ENCODE data around the gene USP31. TPM values are rescaled to one million over a fixed set of nuclear protein-coding genes. Genes with fewer than 3 reads are reported as not detected.

Gene USP31
- total RNA-seq, 1 experiment from 2014 or later = 16.1 TPM

DNA sequence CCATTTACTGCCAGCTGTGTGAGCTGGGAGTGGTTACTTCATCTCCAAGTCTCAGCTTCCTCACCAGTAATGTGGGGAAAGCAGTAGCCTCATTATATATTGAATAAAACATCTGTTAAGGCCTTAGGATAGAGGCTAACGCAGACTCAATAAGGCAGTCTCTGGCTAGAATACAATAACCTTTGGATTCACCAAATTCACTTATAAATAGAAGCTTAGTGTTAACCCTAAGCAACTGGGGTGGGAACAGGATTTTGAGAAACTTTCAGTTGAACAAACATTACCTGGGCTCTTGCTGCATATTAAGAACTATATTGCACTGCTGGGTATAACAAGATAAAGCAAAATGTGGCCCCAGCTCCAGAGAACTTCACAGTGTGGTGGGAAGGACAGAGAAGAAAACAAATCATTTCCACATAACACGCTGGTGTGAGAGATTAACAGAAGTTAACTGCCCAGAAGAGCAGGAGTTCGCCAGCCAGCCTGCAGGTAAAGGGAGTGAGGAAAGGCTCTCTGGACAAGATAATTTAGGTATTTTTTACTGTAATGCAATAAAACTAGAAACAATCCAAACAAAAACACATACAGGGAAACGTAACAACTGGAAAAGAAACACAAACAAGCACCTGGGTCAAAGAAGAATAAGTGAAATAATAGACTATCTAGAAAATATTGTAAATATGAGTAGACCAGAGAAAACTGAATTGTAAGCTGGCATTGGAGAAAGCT, 57.0 kb downstream of the USP31 start:
- Histone ChIP-seq H3K18ac (ENCODE audit: insufficient read length, low read depth, low read length) (no peak overlapping the region), H3K56ac (ENCODE audit: insufficient read length, low read depth, low read length) (no peak overlapping the region), H2BK12ac (ENCODE audit: insufficient read length, low read depth, low read length) (no peak overlapping the region), H3K79me2 (ENCODE audit: insufficient read depth, low read length) (no peaks in the 10 kb centered on the region), H3K79me1 (ENCODE audit: insufficient read depth, low read depth, low read length, poor library complexity, severe bottlenecking) (no peaks in the 10 kb centered on the region), H3K4me1 (ENCODE audit: insufficient read depth, low read length) (no peaks in the 10 kb centered on the region), H2BK120ac (ENCODE audit: low read depth, low read length, poor library complexity, severe bottlenecking) (no peak overlapping the region), H3K14ac (ENCODE audit: insufficient read depth, low read length) (no peak overlapping the region), H2BK15ac (ENCODE audit: low read depth, low read length) (no peak overlapping the region), H3K9ac (ENCODE audit: extremely low read depth, insufficient read length, low read length) (no peak overlapping the region), H2AK5ac (ENCODE audit: insufficient read length, low read length) (no peak overlapping the region), H4K8ac (replicated peaks; ENCODE audit: insufficient read length, low read depth, low read length) (no peak overlapping the region), H2AFZ (ENCODE audit: low read length) (no peak overlapping the region), H3K4ac (ENCODE audit: low read depth, low read length) (no peak overlapping the region), H2BK20ac (ENCODE audit: low read depth, low read length, poor library complexity, severe bottlenecking) (no peak overlapping the region), H4K91ac (ENCODE audit: insufficient read length, low read depth, low read length) (no peak overlapping the region), H3K27me3 (ENCODE audit: insufficient read depth, low read length) (no peaks in the 10 kb centered on the region), H3T11ph (ENCODE audit: low read length) (no peak overlapping the region), H3K4me2 (ENCODE audit: insufficient read depth, insufficient read length, low read length) (no peak overlapping the region), H3K9me3 (ENCODE audit: control insufficient read depth, low read depth, low read length) (no peaks in the 10 kb centered on the region), H3K27ac (ENCODE audit: insufficient read length, low read depth, low read length) (no peak overlapping the region), H4K5ac (ENCODE audit: insufficient read length, low read depth, low read length) (no peak overlapping the region), H3K23ac (ENCODE audit: insufficient read length, low read depth, low read length) (no peak overlapping the region), H2BK5ac (ENCODE audit: insufficient read length, low read length) (no peak overlapping the region), H4K20me1 (ENCODE audit: control insufficient read depth, insufficient read depth, insufficient read length) (no peaks in the 10 kb centered on the region), H3K23me2 (ENCODE audit: insufficient read length, low read depth, low read length, poor library complexity, severe bottlenecking) (no peaks in the 10 kb centered on the region)
- Mint-ChIP-seq H3K9me3 (no peaks in the 10 kb centered on the region; a peak in 1 of 5 replicates), H3K27me3 (ENCODE audit: low read depth) (no peaks in the 10 kb centered on the region), H3K27ac (peak overlapping the region in 1 of 3 experiments; percentile 26; a peak in 3 of 7 replicates), H3K4me1 (peaks cover 17 to 24% of the 10 kb centered on the region in 2 experiments), H3K4me3 (no peak overlapping the region), H3K36me3 (ENCODE audit: insufficient read depth in 1 of 3, low read depth in 3 of 3) (peaks cover 26 to 33% (median 32%) of the 10 kb centered on the region in 3 experiments)
- no peak for DNase-seq
- TF ChIP-seq, protein P1, sequence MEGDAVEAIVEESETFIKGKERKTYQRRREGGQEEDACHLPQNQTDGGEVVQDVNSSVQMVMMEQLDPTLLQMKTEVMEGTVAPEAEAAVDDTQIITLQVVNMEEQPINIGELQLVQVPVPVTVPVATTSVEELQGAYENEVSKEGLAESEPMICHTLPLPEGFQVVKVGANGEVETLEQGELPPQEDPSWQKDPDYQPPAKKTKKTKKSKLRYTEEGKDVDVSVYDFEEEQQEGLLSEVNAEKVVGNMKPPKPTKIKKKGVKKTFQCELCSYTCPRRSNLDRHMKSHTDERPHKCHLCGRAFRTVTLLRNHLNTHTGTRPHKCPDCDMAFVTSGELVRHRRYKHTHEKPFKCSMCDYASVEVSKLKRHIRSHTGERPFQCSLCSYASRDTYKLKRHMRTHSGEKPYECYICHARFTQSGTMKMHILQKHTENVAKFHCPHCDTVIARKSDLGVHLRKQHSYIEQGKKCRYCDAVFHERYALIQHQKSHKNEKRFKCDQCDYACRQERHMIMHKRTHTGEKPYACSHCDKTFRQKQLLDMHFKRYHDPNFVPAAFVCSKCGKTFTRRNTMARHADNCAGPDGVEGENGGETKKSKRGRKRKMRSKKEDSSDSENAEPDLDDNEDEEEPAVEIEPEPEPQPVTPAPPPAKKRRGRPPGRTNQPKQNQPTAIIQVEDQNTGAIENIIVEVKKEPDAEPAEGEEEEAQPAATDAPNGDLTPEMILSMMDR (conservative IDR thresholded peaks at IDR 0.05) = no peak
- WGBS (ENCODE audit: extremely low coverage, insufficient read length, low lambda C conversion rate) = no CpG with 5 or more reads among the region's 4 CpGs

Data from H9 (cell line).